Lower leg skin (tissue), 4 donors: ENCODE data around the gene CDH22. TPM values are rescaled to one million over a fixed set of nuclear protein-coding genes. Genes with fewer than 3 reads are reported as not detected.

ENCODE experiments used
- DNase-seq, 2 donors: peaks; one replicate each; pipeline ENCODE4 v3.0.0-alpha.2; 2019; ENCODE audit warnings: low spot score in 2 of 2
- H3K4me3 ChIP-seq: fragments of 200-600 bp; sonication (generic); 2 replicates; pipeline ENCODE4 v1.5.1; 2017; ENCODE audit warnings: mild to moderate bottlenecking, low read depth; ENCODE audit not compliant: poor library complexity, severe bottlenecking
- CTCF ChIP-seq, 3 donors: fragments of 450-650 bp; IDR thresholded peaks; one replicate each; pipeline ENCODE4 v1.5.1; 2016; ENCODE audit warnings: antibody characterized with exemption in 3 of 3, mild to moderate bottlenecking in 3 of 3, moderate library complexity in 2 of 3
- POLR2A ChIP-seq, 2 donors: fragments of 450-650 bp; IDR thresholded peaks; one replicate each; pipeline ENCODE4 v1.6.1; 2016 to 2017; ENCODE audit warnings: antibody characterized with exemption in 2 of 2, mild to moderate bottlenecking in 1 of 2, moderate library complexity in 1 of 2
- WGBS, 2 donors: methylation state at CpG; one replicate each; pipeline ENCODE4 v1.1.5; 2018; 5-methylcytosine and 5-hydroxymethylcytosine counted together
- intact Hi-C: fragments of 100-400 bp; cut with DNase I; formaldehyde crosslinking; loops from one replicate; pipeline ENCODE4 v1.15.0; 2023; ENCODE audit warnings: low total_unique reads
- total RNA-seq, 4 donors: library from RNA; depleted of rRNA; stranded (reverse); fragments of >200 nt; gene quantifications; one replicate each; pipeline ENCODE4 v1.1.0, GENCODE V29; 2016

Gene CDH22
- total RNA-seq, 4 donors from 2014 or later, result 1.6 to 3.0 (median 2.0) TPM

- no peak overlapping the region for H3K4me3 ChIP-seq
- no peak for DNase-seq
- intact Hi-C loops, result no loop called here
- 51 to 54% methylated on average over 16 of the region's 16 CpGs for WGBS, 2 donors
- TF ChIP-seq POLR2A (IDR thresholded peaks at IDR 0.05) (no peak), CTCF (IDR thresholded peaks at IDR 0.05) (no peak)
These were observed 4.9 kb upstream of the CDH22 start for GRCh38 chr20:46312945-46313861.

- WGBS, 2 donors, result 2% methylated on average over 46 to 47 of the region's 47 CpGs
- no peak overlapping the region for H3K4me3 ChIP-seq
- intact Hi-C loops, result no loop called here
- TF ChIP-seq CTCF (IDR thresholded peaks at IDR 0.05), result no peak
- TF ChIP-seq POLR2A (IDR thresholded peaks at IDR 0.05), result no peak
- DNase-seq, result no peak
These were observed 4.0 kb upstream of the CDH22 start for GRCh38 chr20:46312075-46312944.

- DNase-seq, result no peak
- WGBS, 2 donors, result 9 to 10% methylated on average over 5 of the region's 5 CpGs
- intact Hi-C loops, result no loop called here
- TF ChIP-seq POLR2A (IDR thresholded peaks at IDR 0.05) (no peak), CTCF (IDR thresholded peaks at IDR 0.05) (no peak)
- no peak overlapping the region for H3K4me3 ChIP-seq
These were observed 3.4 kb upstream of the CDH22 start for GRCh38 chr20:46311719-46312074.

- intact Hi-C loops, result no loop called here
- no peak for DNase-seq
- 13 to 16% methylated on average over 5 of the region's 5 CpGs for WGBS, 2 donors
- TF ChIP-seq CTCF (IDR thresholded peaks at IDR 0.05) (no peak), POLR2A (IDR thresholded peaks at IDR 0.05) (no peak)
- no peak overlapping the region for H3K4me3 ChIP-seq
These were observed 2.8 kb upstream of the CDH22 start for GRCh38 chr20:46311039-46311650.

GRCh38 chr20:46309945-46310344 lies 1.6 kb upstream of the CDH22 start:
- no peak for DNase-seq
- no peak overlapping the region for H3K4me3 ChIP-seq
- intact Hi-C loops, result no loop called here
- WGBS, 2 donors, result 43 to 54% methylated on average over 2 of the region's 2 CpGs
- TF ChIP-seq CTCF (IDR thresholded peaks at IDR 0.05) (no peak), POLR2A (IDR thresholded peaks at IDR 0.05) (no peak)
